ENCODE measurements around the gene SLC26A8.

DNA sequence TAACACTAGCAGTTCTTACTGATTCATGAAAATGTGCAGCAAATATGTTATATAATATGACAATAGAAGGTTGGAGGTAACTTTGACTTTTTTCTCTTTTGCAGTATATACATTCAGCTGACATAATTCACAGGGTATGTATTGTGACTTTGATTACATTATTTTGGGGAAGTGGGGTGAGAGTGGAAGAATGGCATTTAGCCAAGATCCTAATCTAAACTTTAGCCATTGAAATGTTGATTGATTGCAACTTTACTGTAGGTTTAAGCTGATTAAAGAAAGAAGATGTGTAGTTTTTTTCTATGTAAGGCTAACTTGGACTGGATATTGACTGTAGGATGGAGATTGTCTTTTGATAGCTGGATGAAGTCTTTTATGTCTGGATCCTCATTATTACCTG is 49.1 kb upstream of the SLC26A8 start:
- TF ChIP-seq POLR2A (IDR thresholded peaks at IDR 0.05) (no peak), EP300 (IDR thresholded peaks at IDR 0.05) (no peak)
- TF ChIP-seq, protein P1, sequence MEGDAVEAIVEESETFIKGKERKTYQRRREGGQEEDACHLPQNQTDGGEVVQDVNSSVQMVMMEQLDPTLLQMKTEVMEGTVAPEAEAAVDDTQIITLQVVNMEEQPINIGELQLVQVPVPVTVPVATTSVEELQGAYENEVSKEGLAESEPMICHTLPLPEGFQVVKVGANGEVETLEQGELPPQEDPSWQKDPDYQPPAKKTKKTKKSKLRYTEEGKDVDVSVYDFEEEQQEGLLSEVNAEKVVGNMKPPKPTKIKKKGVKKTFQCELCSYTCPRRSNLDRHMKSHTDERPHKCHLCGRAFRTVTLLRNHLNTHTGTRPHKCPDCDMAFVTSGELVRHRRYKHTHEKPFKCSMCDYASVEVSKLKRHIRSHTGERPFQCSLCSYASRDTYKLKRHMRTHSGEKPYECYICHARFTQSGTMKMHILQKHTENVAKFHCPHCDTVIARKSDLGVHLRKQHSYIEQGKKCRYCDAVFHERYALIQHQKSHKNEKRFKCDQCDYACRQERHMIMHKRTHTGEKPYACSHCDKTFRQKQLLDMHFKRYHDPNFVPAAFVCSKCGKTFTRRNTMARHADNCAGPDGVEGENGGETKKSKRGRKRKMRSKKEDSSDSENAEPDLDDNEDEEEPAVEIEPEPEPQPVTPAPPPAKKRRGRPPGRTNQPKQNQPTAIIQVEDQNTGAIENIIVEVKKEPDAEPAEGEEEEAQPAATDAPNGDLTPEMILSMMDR (IDR thresholded peaks at IDR 0.05) = no peak

Data from tibial nerve (tissue), 4 donors.